Gastroesophageal sphincter (tissue), 4 donors: ENCODE measurements around the gene CTNND2. TPM values are rescaled to one million over a fixed set of nuclear protein-coding genes. Genes with fewer than 3 reads are reported as not detected.
"Not testable (repeated sequence)": the region's sequence is repeated elsewhere in the genome, so short reads cannot be mapped to it uniquely, and the experiment has no call there.

ENCODE experiments used
- ATAC-seq: fragments of 150-250 bp; one replicate; pipeline ENCODE4 v1.9.1; 2016; ENCODE audit warnings: mild to moderate bottlenecking, moderate library complexity
- H3K27ac ChIP-seq, 4 donors: fragments of 200-600 bp; sonication (generic) in 3 of 4; 1 replicate in 3 of 4; 2 replicates in 1 of 4; pipeline ENCODE4 v1.5.1; 2016 to 2019
- H3K27me3 ChIP-seq: fragments of 200-600 bp; sonication (generic); one replicate; pipeline ENCODE4 v1.5.1; 2019
- H3K36me3 ChIP-seq, 2 donors: fragments of 200-600 bp; sonication (generic); one replicate each; pipeline ENCODE4 v1.5.1; 2019; ENCODE audit warnings: control low read depth in 1 of 2
- H3K4me1 ChIP-seq, 3 donors: fragments of 200-600 bp; sonication (generic); 1 replicate in 2 of 3; 2 replicates in 1 of 3; pipeline ENCODE4 v1.5.1; 2016 to 2019; ENCODE audit warnings: control low read depth in 2 of 3
- H3K4me3 ChIP-seq, 2 donors: fragments of 200-600 bp; sonication (generic); one replicate each; pipeline ENCODE4 v1.5.1; 2019; ENCODE audit warnings: mild to moderate bottlenecking in 1 of 2, moderate library complexity in 1 of 2
- H3K9me3 ChIP-seq, 3 donors: fragments of 200-600 bp; sonication (generic); one replicate each; pipeline ENCODE4 v1.5.1; 2017 to 2019; ENCODE audit warnings: control low read depth in 2 of 3
- EP300 ChIP-seq: sonication (generic); formaldehyde crosslinking; IDR thresholded peaks from one replicate; pipeline ENCODE4 v1.6.1; 2017; ENCODE audit warnings: antibody characterized with exemption, mild to moderate bottlenecking
- POLR2A ChIP-seq, 2 donors: fragments of 450-650 bp; IDR thresholded peaks; one replicate each; pipeline ENCODE4 v1.6.1; 2017; ENCODE audit warnings: antibody characterized with exemption in 2 of 2, mild to moderate bottlenecking in 2 of 2, moderate library complexity in 1 of 2
- POLR2AphosphoS5 ChIP-seq: sonication (generic); formaldehyde crosslinking; IDR thresholded peaks from one replicate; pipeline ENCODE4 v1.6.1; 2017; ENCODE audit warnings: antibody characterized with exemption
- WGBS, 2 donors: methylation state at CpG; one replicate each; pipeline ENCODE4 v1.1.5; 2018; ENCODE audit warnings: low coverage in 1 of 2; 5-methylcytosine and 5-hydroxymethylcytosine counted together
- total RNA-seq, 4 donors: library from RNA; depleted of rRNA; stranded (reverse); fragments of >200 nt; gene quantifications; one replicate each; pipeline ENCODE4 v1.1.0, GENCODE V29; 2016
- TF ChIP-seq, protein P1 (sequence below), 4 experiments: fragments of 200-600 bp in 2 of 4; fragments of 450-650 bp in 2 of 4; sonication (generic) in 1 of 4; IDR thresholded peaks; one replicate each; pipeline ENCODE4 v1.5.1; 2017 to 2019; ENCODE audit warnings: antibody characterized with exemption in 4 of 4, mild to moderate bottlenecking in 2 of 4, moderate library complexity in 2 of 4

CTNND2 gene
- total RNA-seq, 4 donors from 2014 or later, result 0.40 to 3.1 (median 1.9) TPM

- TF ChIP-seq EP300 (no peak), POLR2A (IDR thresholded peaks at IDR 0.05) (no peak), POLR2AphosphoS5 (no peak)
- TF ChIP-seq, protein P1, sequence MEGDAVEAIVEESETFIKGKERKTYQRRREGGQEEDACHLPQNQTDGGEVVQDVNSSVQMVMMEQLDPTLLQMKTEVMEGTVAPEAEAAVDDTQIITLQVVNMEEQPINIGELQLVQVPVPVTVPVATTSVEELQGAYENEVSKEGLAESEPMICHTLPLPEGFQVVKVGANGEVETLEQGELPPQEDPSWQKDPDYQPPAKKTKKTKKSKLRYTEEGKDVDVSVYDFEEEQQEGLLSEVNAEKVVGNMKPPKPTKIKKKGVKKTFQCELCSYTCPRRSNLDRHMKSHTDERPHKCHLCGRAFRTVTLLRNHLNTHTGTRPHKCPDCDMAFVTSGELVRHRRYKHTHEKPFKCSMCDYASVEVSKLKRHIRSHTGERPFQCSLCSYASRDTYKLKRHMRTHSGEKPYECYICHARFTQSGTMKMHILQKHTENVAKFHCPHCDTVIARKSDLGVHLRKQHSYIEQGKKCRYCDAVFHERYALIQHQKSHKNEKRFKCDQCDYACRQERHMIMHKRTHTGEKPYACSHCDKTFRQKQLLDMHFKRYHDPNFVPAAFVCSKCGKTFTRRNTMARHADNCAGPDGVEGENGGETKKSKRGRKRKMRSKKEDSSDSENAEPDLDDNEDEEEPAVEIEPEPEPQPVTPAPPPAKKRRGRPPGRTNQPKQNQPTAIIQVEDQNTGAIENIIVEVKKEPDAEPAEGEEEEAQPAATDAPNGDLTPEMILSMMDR (IDR thresholded peaks at IDR 0.05), result no peak
- H3K4me1 ChIP-seq, result no peaks in the 10 kb centered on the region
- no peak overlapping the region for H3K27ac ChIP-seq
- peaks cover 4% of the 10 kb centered on the region for H3K27me3 ChIP-seq
- H3K9me3 ChIP-seq, result no peaks in the 10 kb centered on the region
- no peaks in the 10 kb centered on the region for H3K36me3 ChIP-seq
- ATAC-seq, result no peak
- H3K4me3 ChIP-seq, result no peak overlapping the region
- no CpG with 5 or more reads among the region's 7 CpGs for WGBS, 2 donors
Observed at GRCh38 chr5:11012295-11012694, 892.0 kb downstream of the CTNND2 start.

DNA sequence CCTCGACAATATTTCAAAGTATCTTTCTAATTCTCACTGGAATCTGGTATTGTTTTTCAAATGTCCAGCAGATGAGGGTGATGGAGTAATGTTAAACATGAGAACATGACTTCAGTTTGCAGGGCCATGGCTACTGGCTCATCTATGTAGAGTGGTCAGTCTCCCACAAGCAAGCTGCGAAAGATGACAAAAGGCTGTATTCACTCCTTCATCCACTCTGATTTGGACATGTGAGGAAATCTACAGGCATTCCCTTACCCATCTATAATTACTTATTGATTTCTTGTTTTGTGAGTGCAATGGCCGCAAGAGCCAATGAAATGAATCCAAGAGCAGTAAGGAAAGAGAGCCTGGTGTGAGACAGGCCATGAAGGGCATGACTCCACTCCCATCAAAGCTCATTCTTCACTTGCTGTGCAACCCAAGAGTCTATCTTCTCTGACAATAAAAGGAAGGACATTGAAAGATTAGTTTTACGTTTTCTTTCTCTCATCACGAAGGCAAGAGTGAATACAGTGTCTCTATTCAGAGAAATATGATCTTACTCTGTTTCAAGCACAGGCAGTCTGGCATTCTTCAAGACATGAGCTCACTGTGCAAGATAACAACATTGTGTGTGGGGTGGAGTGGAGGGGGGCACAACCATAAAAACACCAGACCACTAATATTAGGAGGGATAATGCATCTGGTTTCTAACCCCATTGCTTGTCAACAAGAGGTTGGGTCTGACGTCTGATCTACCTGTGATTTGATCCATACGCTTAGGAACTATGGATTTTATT is 893.6 kb downstream of the CTNND2 start:
- Histone ChIP-seq H3K4me1 (no peaks in the 10 kb centered on the region), H3K9me3 (no peaks in the 10 kb centered on the region), H3K36me3 (no peaks in the 10 kb centered on the region), H3K27me3 (no peaks in the 10 kb centered on the region), H3K27ac (no peak overlapping the region), H3K4me3 (no peak overlapping the region)
- no peak for TF ChIP-seq EP300
- TF ChIP-seq POLR2A (IDR thresholded peaks at IDR 0.05), result no peak
- TF ChIP-seq POLR2AphosphoS5, result no peak
- TF ChIP-seq, protein P1 (IDR thresholded peaks at IDR 0.05), result no peak
- no peak for ATAC-seq
- WGBS, 2 donors, result 68 to 94% methylated on average over 3 to 7 of the region's 7 CpGs

DNA sequence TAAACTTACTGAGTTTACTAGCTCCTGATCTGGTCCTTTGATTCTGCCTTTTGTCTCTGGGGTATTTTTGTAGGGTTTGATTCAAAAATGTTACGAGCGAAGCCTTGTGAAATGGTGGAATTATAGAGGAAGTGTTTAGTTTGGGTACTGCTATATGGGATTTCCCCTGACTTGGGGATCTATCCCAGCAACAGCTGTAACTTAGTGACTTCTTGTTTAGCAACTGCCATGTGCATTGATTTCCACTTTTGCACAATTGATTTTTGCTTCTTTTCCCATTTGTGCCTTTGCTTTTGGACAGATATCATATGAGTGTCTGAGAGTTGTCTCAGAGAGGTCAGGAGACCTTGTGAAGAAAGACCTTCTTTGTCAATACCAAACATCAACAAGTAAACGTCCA is 894.7 kb downstream of the CTNND2 start:
- no peaks in the 10 kb centered on the region for H3K4me1 ChIP-seq
- no peak for TF ChIP-seq POLR2AphosphoS5
- no peak for TF ChIP-seq EP300
- no peak for TF ChIP-seq POLR2A (IDR thresholded peaks at IDR 0.05)
- TF ChIP-seq, protein P1 (IDR thresholded peaks at IDR 0.05), result no peak
- H3K27me3 ChIP-seq, result no peaks in the 10 kb centered on the region
- H3K4me3 ChIP-seq, result no peak overlapping the region
- H3K9me3 ChIP-seq, result no peaks in the 10 kb centered on the region
- no peak overlapping the region for H3K27ac ChIP-seq
- no peak for ATAC-seq
- H3K36me3 ChIP-seq, result no peaks in the 10 kb centered on the region
- WGBS, 2 donors, result 72 to 86% methylated on average over 3 of the region's 3 CpGs

- WGBS, 2 donors, result 68 to 75% methylated on average over 17 of the region's 18 CpGs
- no peak for ATAC-seq
Observed at GRCh38 chr5:11007269-11007870, 896.9 kb downstream of the CTNND2 start.

DNA sequence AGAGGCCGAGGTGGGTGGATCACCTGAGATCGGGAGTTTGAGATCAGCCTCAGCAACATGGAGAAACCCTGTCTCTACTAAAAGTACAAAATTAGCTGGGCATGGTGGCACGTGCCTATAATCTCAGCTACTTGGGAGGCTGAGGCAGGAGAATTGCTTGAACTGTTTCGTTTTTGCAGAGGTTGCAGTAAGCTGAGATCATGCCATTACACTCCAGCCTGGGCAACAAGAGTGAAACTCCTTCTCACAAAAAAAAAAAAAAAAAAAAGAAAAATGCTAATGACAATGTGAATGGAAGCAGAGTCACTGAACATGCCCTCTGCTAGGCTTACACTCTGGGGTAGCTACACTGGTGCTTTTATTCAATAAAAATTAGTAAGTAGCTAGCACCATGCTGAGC is 899.7 kb downstream of the CTNND2 start:
- 79 to 94% methylated on average over 2 to 3 of the region's 4 CpGs for WGBS, 2 donors
- H3K36me3 ChIP-seq, ATAC-seq, H3K4me1 ChIP-seq, H3K27ac ChIP-seq, H3K9me3 ChIP-seq, H3K27me3 ChIP-seq, H3K4me3 ChIP-seq: not testable (repeated sequence)

More at GRCh38 chr5:11007269-11007870, 896.9 kb downstream of the CTNND2 start:
- no peaks in the 10 kb centered on the region for H3K27me3 ChIP-seq
- no peak overlapping the region for H3K27ac ChIP-seq
- H3K4me3 ChIP-seq, result no peak overlapping the region
- H3K4me1 ChIP-seq, result no peaks in the 10 kb centered on the region
- H3K36me3 ChIP-seq, result no peaks in the 10 kb centered on the region
- no peaks in the 10 kb centered on the region for H3K9me3 ChIP-seq
- no peak for TF ChIP-seq POLR2A (IDR thresholded peaks at IDR 0.05)
- TF ChIP-seq, protein P1 (IDR thresholded peaks at IDR 0.05), result no peak
- no peak for TF ChIP-seq POLR2AphosphoS5
- TF ChIP-seq EP300, result no peak
